GM12878 (cell line): ENCODE data around the gene UMPS. TPM values are rescaled to one million over a fixed set of nuclear protein-coding genes. Genes with fewer than 3 reads are reported as not detected.

Source experiments
- ATAC-seq: fragments of 200-7000 bp; cut with Tn5 transposase; 3 replicates; pipeline ENCODE4 v1.9.1; 2020; ENCODE audit warnings: mild to moderate bottlenecking, moderate library complexity
- BruUV-seq: library from RNA; stranded (reverse); fragments of 400-500 nt; replicated peaks from 2 replicates; lab custom pipeline; 2021; lab: Mats Ljungman, UMichigan
- CTCF ChIA-PET: fragments of 300-600 bp; sonication (Branson Sonifier 250); formaldehyde crosslinking; extraction: SDS; loops from one replicate; lab custom pipeline; 2021; ENCODE audit warnings: inconsistent platforms; lab: Yijun Ruan, JAX
- POLR2A ChIA-PET: fragments of 350-600 bp; formaldehyde crosslinking; extraction: SDS; loops from one replicate; lab custom pipeline; 2021; ENCODE audit warnings: inconsistent platforms; lab: Charles Lee
- RAD21 ChIA-PET: fragments of 300-600 bp; sonication (Branson Sonifier 250); formaldehyde crosslinking; loops from one replicate; lab custom pipeline; 2023; ENCODE audit warnings: antibody characterized with exemption; ENCODE audit not compliant: unreplicated experiment; lab: Charles Lee
- SMC1A ChIA-PET: fragments of 300-600 bp; sonication (Branson Sonifier 250); formaldehyde crosslinking; loops from one replicate; lab custom pipeline; 2023; ENCODE audit not compliant: unreplicated experiment, uncharacterized antibody; lab: Charles Lee
- DNase-seq: peaks from one replicate; pipeline ENCODE4 v3.0.0-alpha.2; 2011; ENCODE audit warnings: low read depth, low spot score
- FAIRE-seq: peaks from 3 replicates; lab custom pipeline; 2011; peaks lifted over from hg19 to GRCh38; lab: Jason Lieb, UNC
- H2AFZ ChIP-seq: 2 replicates; pipeline ENCODE4 v1.6.0; 2011; ENCODE audit warnings: low read depth, low read length, control low read depth; ENCODE audit not compliant: control insufficient read depth
- H3K27ac ChIP-seq: 2 replicates; pipeline ENCODE4 v1.5.1; 2011; ENCODE audit warnings: control low read depth; ENCODE audit not compliant: control insufficient read depth, insufficient read depth
- H3K27me3 ChIP-seq, 2 experiments: replicated peaks in 1 of 2; 2 replicates each; pipeline versions ENCODE4 v1.6.0 to v1.6.1; 2011; ENCODE audit warnings: low read length in 1 of 2; ENCODE audit not compliant: control insufficient read depth in 2 of 2, insufficient read depth in 2 of 2
- H3K36me3 ChIP-seq, 2 experiments: 2 replicates each; pipeline ENCODE4 v1.5.1; 2011; ENCODE audit warnings: low read length in 1 of 2; ENCODE audit not compliant: control insufficient read depth in 2 of 2, insufficient read depth in 2 of 2
- H3K4me1 ChIP-seq: 2 replicates; pipeline ENCODE4 v1.6.1; 2011; ENCODE audit warnings: mild to moderate bottlenecking, low read length, moderate library complexity, mixed read lengths; ENCODE audit not compliant: control insufficient read depth, insufficient read depth
- H3K4me2 ChIP-seq: 2 replicates; pipeline ENCODE4 v1.6.0; 2011; ENCODE audit warnings: control low read depth; ENCODE audit not compliant: control insufficient read depth, insufficient read depth
- H3K4me3 ChIP-seq: fragments of 200-600 bp; sonication (generic); 2 replicates; pipeline ENCODE4 v1.5.1; 2016
- H3K79me2 ChIP-seq: 2 replicates; pipeline ENCODE4 v1.6.0; 2011; ENCODE audit warnings: low read length; ENCODE audit not compliant: control insufficient read depth, insufficient read depth
- H3K9ac ChIP-seq: 2 replicates; pipeline ENCODE4 v1.8.0; 2011; ENCODE audit warnings: low read length, control low read depth, mixed read lengths; ENCODE audit not compliant: control insufficient read depth, insufficient read depth
- H3K9me3 ChIP-seq: replicated peaks from 3 replicates; pipeline ENCODE4 v1.5.1; 2011; ENCODE audit warnings: mild to moderate bottlenecking, low read length; ENCODE audit not compliant: control insufficient read depth, insufficient read depth
- H4K20me1 ChIP-seq: 2 replicates; pipeline ENCODE4 v1.6.0; 2011; ENCODE audit not compliant: control insufficient read depth, insufficient read depth
- ATF3 ChIP-seq: IDR thresholded peaks from 2 replicates; pipeline ENCODE4 v1.6.1; 2011; ENCODE audit warnings: low read depth, mild to moderate bottlenecking, low read length, moderate library complexity, borderline replicate concordance; ENCODE audit errors: extremely low read depth
- BCLAF1 ChIP-seq: fragments of 450-650 bp; IDR thresholded peaks from 2 replicates; pipeline ENCODE4 v1.6.1; 2017; ENCODE audit warnings: antibody characterized with exemption, mild to moderate bottlenecking, moderate library complexity
- FOXM1 ChIP-seq: IDR thresholded peaks from 2 replicates; pipeline ENCODE4 v1.6.1; 2012; ENCODE audit warnings: low read depth, mild to moderate bottlenecking, inconsistent platforms, low read length, moderate library complexity
- HDAC6 ChIP-seq: fragments of 200-600 bp; sonication (generic); IDR thresholded peaks from one replicate; pipeline ENCODE4 v1.8.0; 2017; ENCODE audit warnings: antibody characterized with exemption; ENCODE audit not compliant: unreplicated experiment
- IKZF1 ChIP-seq: fragments of 450-650 bp; conservative IDR thresholded peaks from 2 replicates; pipeline ENCODE4 v1.6.1; 2017; ENCODE audit warnings: antibody characterized with exemption, mild to moderate bottlenecking
- JUND ChIP-seq: IDR thresholded peaks from 2 replicates; pipeline ENCODE4 v1.6.1; 2012; ENCODE audit warnings: low read depth, mild to moderate bottlenecking, low read length, improper control_type of control experiment, moderate library complexity
- KLF5 ChIP-seq: fragments of 450-650 bp; IDR thresholded peaks from 2 replicates; pipeline ENCODE4 v1.6.1; 2014; ENCODE audit warnings: mild to moderate bottlenecking; ENCODE audit not compliant: partially characterized antibody
- POLR2AphosphoS2 ChIP-seq: IDR thresholded peaks from 2 replicates; pipeline ENCODE4 v1.6.1; 2011; ENCODE audit warnings: low read depth, mild to moderate bottlenecking, low read length, improper control_type of control experiment, moderate library complexity
- POU2F2 ChIP-seq: IDR thresholded peaks from 3 replicates; pipeline ENCODE4 v1.6.1; 2011; ENCODE audit warnings: low read depth, mild to moderate bottlenecking, low read length, borderline replicate concordance
- RAD21 ChIP-seq: IDR thresholded peaks from 2 replicates; pipeline ENCODE4 v1.6.1; 2011; ENCODE audit warnings: mild to moderate bottlenecking, low read depth, low read length, moderate library complexity; ENCODE audit not compliant: insufficient read depth
- RELA ChIP-seq: fragments of 450-650 bp; IDR thresholded peaks from 2 replicates; pipeline ENCODE4 v1.8.0; 2014; ENCODE audit warnings: borderline replicate concordance; ENCODE audit not compliant: partially characterized antibody
- SMAD5 ChIP-seq: IDR thresholded peaks from 2 replicates; pipeline ENCODE4 v1.6.1; 2016; ENCODE audit warnings: antibody characterized with exemption, low read depth
- SMC3 ChIP-seq: IDR thresholded peaks from 2 replicates; pipeline ENCODE4 v1.6.1; 2011; ENCODE audit warnings: low read length, improper control_type of control experiment, borderline replicate concordance
- SPI1 ChIP-seq: IDR thresholded peaks from 2 replicates; pipeline ENCODE4 v1.6.1; 2011; ENCODE audit warnings: low read depth, mild to moderate bottlenecking, low read length, moderate library complexity, borderline replicate concordance; ENCODE audit not compliant: insufficient read depth
- SREBF1 ChIP-seq: IDR thresholded peaks from 2 replicates; pipeline ENCODE4 v1.6.1; 2012; ENCODE audit warnings: mild to moderate bottlenecking, low read length
- STAT1 ChIP-seq: fragments of 450-650 bp; conservative IDR thresholded peaks from 2 replicates; pipeline ENCODE4 v1.6.1; 2014; ENCODE audit warnings: antibody characterized with exemption, mild to moderate bottlenecking
- SUZ12 ChIP-seq: fragments of 200-600 bp; sonication (generic); IDR thresholded peaks from one replicate; pipeline ENCODE4 v1.6.1; 2018; ENCODE audit warnings: antibody characterized with exemption, mild to moderate bottlenecking; ENCODE audit not compliant: unreplicated experiment
- TCF12 ChIP-seq: IDR thresholded peaks from 2 replicates; pipeline ENCODE4 v1.6.1; 2011; ENCODE audit warnings: low read depth, mild to moderate bottlenecking, low read length
- ZNF24 ChIP-seq: fragments of 450-650 bp; IDR thresholded peaks from 2 replicates; pipeline ENCODE4 v1.6.1; 2017; ENCODE audit warnings: antibody characterized with exemption, mild to moderate bottlenecking
- whole genome bisulfite sequencing: methylation state at CpG from one replicate; pipeline ENCODE4 v1.1.6; 2016; ENCODE audit warnings: low lambda C conversion rate; ENCODE audit not compliant: insufficient replicate concordance, insufficient coverage; ENCODE audit errors: missing lambda C conversion rate; 5-methylcytosine and 5-hydroxymethylcytosine counted together
- in situ Hi-C: fragments of 300-500 bp; cut with MboI; formaldehyde crosslinking; loops from 9 replicates; pipeline ENCODE4 v1.14.3; 2018; ENCODE audit warnings: mixed read lengths
- intact Hi-C: fragments of 100-400 bp; cut with micrococcal nuclease; formaldehyde crosslinking; loops from one replicate; pipeline ENCODE4 v1.14.2; 2022; ENCODE audit not compliant: unreplicated experiment
- polyA plus RNA-seq, 11 experiments: library from polyadenylated mRNA; depleted of rRNA in 4 of 11; unstranded in 6 of 11; stranded (reverse) in 5 of 11; fragments of >200 nt; fragmentation: Nextera tagmentation in 4 of 11; fragmentation: Illumina TruSeq in 1 of 11; extraction: Ambion mirVana in 4 of 11; extraction: Trizol in 1 of 11; gene quantifications; 1 replicate in 1 of 11; 2 replicates in 10 of 11; pipeline versions ENCODE4 v1.2.1 to v1.2.3, GENCODE V29; 2011 to 2016; ENCODE audit warnings: inconsistent platforms in 2 of 11, missing spikeins in 2 of 11, low read depth in 1 of 11
- total RNA-seq, 4 experiments: library from RNA; depleted of rRNA in 3 of 4; stranded (reverse); fragments of >200 nt in 3 of 4; fragmentation: Illumina TruSeq in 1 of 4; extraction: Trizol in 1 of 4; gene quantifications; 2 replicates each; pipeline versions ENCODE4 v1.2.1 to v1.2.3, GENCODE V29; 2013 to 2021
- TF ChIP-seq, protein P1 (sequence below): fragments of 450-650 bp; IDR thresholded peaks from 2 replicates; pipeline ENCODE4 v1.6.1; 2014; ENCODE audit warnings: mild to moderate bottlenecking

The UMPS gene
- total and polyA plus RNA-seq, 10 of the 15 experiments (the other 5 are each of a cell fraction or from before 2014, with no cell fraction given) = 30.6 to 82.8 (median 49.5) TPM

DNA sequence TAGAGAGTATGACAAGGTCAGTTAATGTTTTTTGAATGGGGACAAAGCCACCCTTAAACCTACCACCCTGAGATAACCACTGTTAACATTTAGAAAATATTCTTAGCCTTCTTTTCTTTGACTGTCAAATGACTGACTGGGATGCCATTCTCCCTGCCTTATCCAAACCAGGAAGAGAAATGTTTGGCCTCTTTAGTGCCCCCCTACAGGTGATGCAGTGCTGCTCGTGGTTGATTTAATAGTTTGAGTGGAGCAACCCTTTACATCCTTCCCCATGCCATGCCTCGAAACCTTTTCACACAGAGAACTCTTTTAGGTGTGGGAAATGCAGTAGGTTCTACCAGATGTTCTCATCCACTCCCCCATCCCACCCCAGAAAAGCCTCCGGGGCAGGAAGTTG lies 38.7 kb upstream of the UMPS start:
- in situ Hi-C loops = no loop called here
- no peak overlapping the region for H3K27ac ChIP-seq
- FAIRE-seq = no peak
- H3K4me2 ChIP-seq = no peak overlapping the region
- H3K36me3 ChIP-seq = no peaks in the 10 kb centered on the region
- DNase-seq = no peak
- no peak overlapping the region for H2AFZ ChIP-seq
- CTCF ChIA-PET = interaction anchor here (13.3 kb wide), 1 partner anchor 126 kb away, joined by 577 read pairs; no protein-coding TSS in a partner anchor
- intact Hi-C loops = no loop called here
- H3K27me3 ChIP-seq = peaks cover 0 to 2% of the 10 kb centered on the region in 2 experiments; a peak in 1 of 4 replicates
- no peak overlapping the region for H3K9ac ChIP-seq
- ATAC-seq = no peak
- no peak for TF ChIP-seq ZNF24
- TF ChIP-seq SPI1 = no peak
- no peak for TF ChIP-seq BCLAF1
- TF ChIP-seq KLF5 = no peak
- TF ChIP-seq POU2F2 = no peak
- TF ChIP-seq STAT1 = no peak
- TF ChIP-seq FOXM1 = no peak
- no peak for TF ChIP-seq RAD21
- no peak for TF ChIP-seq ATF3
- no peak for TF ChIP-seq HDAC6
- TF ChIP-seq, protein P1, sequence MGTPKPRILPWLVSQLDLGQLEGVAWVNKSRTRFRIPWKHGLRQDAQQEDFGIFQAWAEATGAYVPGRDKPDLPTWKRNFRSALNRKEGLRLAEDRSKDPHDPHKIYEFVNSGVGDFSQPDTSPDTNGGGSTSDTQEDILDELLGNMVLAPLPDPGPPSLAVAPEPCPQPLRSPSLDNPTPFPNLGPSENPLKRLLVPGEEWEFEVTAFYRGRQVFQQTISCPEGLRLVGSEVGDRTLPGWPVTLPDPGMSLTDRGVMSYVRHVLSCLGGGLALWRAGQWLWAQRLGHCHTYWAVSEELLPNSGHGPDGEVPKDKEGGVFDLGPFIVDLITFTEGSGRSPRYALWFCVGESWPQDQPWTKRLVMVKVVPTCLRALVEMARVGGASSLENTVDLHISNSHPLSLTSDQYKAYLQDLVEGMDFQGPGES = no peak
- TF ChIP-seq SREBF1 = no peak
- no peak for TF ChIP-seq JUND
- TF ChIP-seq POLR2AphosphoS2 = no peak
- TF ChIP-seq IKZF1 = no peak
- TF ChIP-seq SUZ12 = no peak
- TF ChIP-seq SMC3 = no peak
- TF ChIP-seq SMAD5 = no peak
- TF ChIP-seq RELA = no peak
- no peak for TF ChIP-seq TCF12
- TF ChIP-seq, all 136 proteins: peak for 0
- H3K79me2 ChIP-seq = no peaks in the 10 kb centered on the region
- no peak overlapping the region for H3K4me3 ChIP-seq
- 16% methylated on average over 3 of the region's 3 CpGs for WGBS
- POLR2A ChIA-PET = no interaction called here
- H3K9me3 ChIP-seq = no peaks in the 10 kb centered on the region
- BruUV-seq = no TSS peak
- RAD21 ChIA-PET = interaction anchor here (4.9 to 8.7 kb wide), 2 partner anchors 40 to 129 kb away, joined by 30 to 199 read pairs; no protein-coding TSS in a partner anchor
- SMC1A ChIA-PET = interaction anchor here (0.9 to 10.4 kb wide), 2 partner anchors 122 to 128 kb away, joined by 6 to 309 read pairs; no protein-coding TSS in a partner anchor
- no peaks in the 10 kb centered on the region for H3K4me1 ChIP-seq
- H4K20me1 ChIP-seq = no peaks in the 10 kb centered on the region
